ENCODE measurements around the gene NEAT1.

Gene NEAT1

GRCh38 chr11:65379698-65380459 lies 42.7 kb upstream of the NEAT1 start:
- Histone ChIP-seq H3K4me1 (peaks cover 7% of the 10 kb centered on the region), H3K27me3 (ENCODE audit: control insufficient read depth, insufficient read depth, low read length) (no peaks in the 10 kb centered on the region), H3K27ac (no peak overlapping the region), H3K79me2 (peaks cover 2% of the 10 kb centered on the region), H3K36me3 (ENCODE audit: control insufficient read depth, insufficient read depth, low read length) (no peaks in the 10 kb centered on the region), H2AFZ (no peak overlapping the region), H3K4me3 (ENCODE audit: low read depth, low read length) (no peak overlapping the region), H3K9ac (no peak overlapping the region), H3K4me2 (ENCODE audit: low read length) (no peak overlapping the region), H3K9me3 (ENCODE audit: control insufficient read depth, low read length) (no peaks in the 10 kb centered on the region)
- TF ChIP-seq CTCF (IDR thresholded peaks at IDR 0.05), result no peak

- Histone ChIP-seq H3K36me3 (ENCODE audit: control insufficient read depth, insufficient read depth, low read length) (no peaks in the 10 kb centered on the region), H3K4me3 (ENCODE audit: low read depth, low read length) (no peak overlapping the region), H3K9ac (no peak overlapping the region), H3K4me2 (ENCODE audit: low read length) (no peak overlapping the region), H3K9me3 (ENCODE audit: control insufficient read depth, low read length) (no peaks in the 10 kb centered on the region), H3K27me3 (ENCODE audit: control insufficient read depth, insufficient read depth, low read length) (no peaks in the 10 kb centered on the region), H3K79me2 (peaks cover 2% of the 10 kb centered on the region), H2AFZ (no peak overlapping the region), H3K27ac (peak overlapping the region; percentile 98), H3K4me1 (peaks cover 7% of the 10 kb centered on the region)
- TF ChIP-seq CTCF (IDR thresholded peaks at IDR 0.05), result no peak
These were observed 42.0 kb upstream of the NEAT1 start for GRCh38 chr11:65380460-65381119.

GRCh38 chr11:65381716-65382032 lies 40.9 kb upstream of the NEAT1 start:
- Histone ChIP-seq H3K4me3 (ENCODE audit: low read depth, low read length) (peak overlapping the region; percentile 60), H3K9ac (no peak overlapping the region), H2AFZ (peak overlapping the region; percentile 85), H3K79me2 (peaks cover 2% of the 10 kb centered on the region), H3K27me3 (ENCODE audit: control insufficient read depth, insufficient read depth, low read length) (no peaks in the 10 kb centered on the region), H3K27ac (peak overlapping the region; percentile 98), H3K36me3 (ENCODE audit: control insufficient read depth, insufficient read depth, low read length) (no peaks in the 10 kb centered on the region), H3K9me3 (ENCODE audit: control insufficient read depth, low read length) (no peaks in the 10 kb centered on the region), H3K4me1 (peaks cover 9% of the 10 kb centered on the region), H3K4me2 (ENCODE audit: low read length) (peak overlapping the region; percentile 78)
- TF ChIP-seq CTCF (IDR thresholded peaks at IDR 0.05), result no peak

- Histone ChIP-seq H3K9ac (peak within 1 kb of the TSS; percentile 61), H3K4me1 (peaks cover 9% of the 10 kb centered on the region), H3K4me2 (ENCODE audit: low read length) (peak within 1 kb of the TSS; percentile 78), H3K9me3 (ENCODE audit: control insufficient read depth, low read length) (no peaks in the 10 kb centered on the region), H3K27ac (peak within 1 kb of the TSS; percentile 98), H3K79me2 (peaks cover 2% of the 10 kb centered on the region), H3K27me3 (ENCODE audit: control insufficient read depth, insufficient read depth, low read length) (no peaks in the 10 kb centered on the region), H2AFZ (peak within 1 kb of the TSS; percentile 85), H3K36me3 (ENCODE audit: control insufficient read depth, insufficient read depth, low read length) (no peaks in the 10 kb centered on the region), H3K4me3 (ENCODE audit: low read depth, low read length) (peak within 1 kb of the TSS; percentile 60)
- TF ChIP-seq CTCF (IDR thresholded peaks at IDR 0.05), result peak; percentile 61
These were observed 40.4 kb upstream of the NEAT1 start, which contains the start of gene SLC25A45 for GRCh38 chr11:65382033-65382803. TSS of gene SLC25A45 (minus strand) at chr11:65382646. CDS start at chr11:65381951, 695 bp downstream.
